ENCODE data around the gene ZNF444.

The ZNF444 gene

GRCh38 chr19:56123266-56123891 lies 17.7 kb upstream of the ZNF444 start:
- DNase-seq: no peak

GRCh38 chr19:56124578-56124977 lies 16.5 kb upstream of the ZNF444 start:
- DNase-seq: no peak

GRCh38 chr19:56125806-56126590 lies 15.1 kb upstream of the ZNF444 start:
- no peak for DNase-seq

- DNase-seq: no peak
These were observed 13.9 kb upstream of the ZNF444 start for GRCh38 chr19:56126983-56127780.

DNA sequence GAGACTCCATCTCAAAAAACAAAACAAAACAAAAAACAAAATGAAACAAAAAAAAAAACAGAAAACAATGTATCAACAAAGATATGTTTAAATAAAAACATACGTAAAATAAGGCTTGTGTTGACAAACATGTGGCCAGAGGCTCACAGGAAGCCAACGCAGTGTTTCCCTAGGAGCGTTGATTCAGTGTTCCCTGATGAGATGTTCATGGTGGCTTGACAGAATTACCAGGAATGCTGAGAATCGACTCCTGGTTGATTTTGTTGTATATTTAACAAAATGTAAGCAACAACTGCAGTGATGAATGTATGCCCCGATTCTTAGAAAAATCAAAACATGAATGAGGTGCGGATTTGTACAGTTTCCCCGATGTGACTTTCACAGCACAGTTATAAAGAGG lies 11.1 kb upstream of the ZNF444 start:
- DNase-seq: no peak

- DNase-seq: no peak
These were observed 9.4 kb upstream of the ZNF444 start for GRCh38 chr19:56131651-56132050.

DNA sequence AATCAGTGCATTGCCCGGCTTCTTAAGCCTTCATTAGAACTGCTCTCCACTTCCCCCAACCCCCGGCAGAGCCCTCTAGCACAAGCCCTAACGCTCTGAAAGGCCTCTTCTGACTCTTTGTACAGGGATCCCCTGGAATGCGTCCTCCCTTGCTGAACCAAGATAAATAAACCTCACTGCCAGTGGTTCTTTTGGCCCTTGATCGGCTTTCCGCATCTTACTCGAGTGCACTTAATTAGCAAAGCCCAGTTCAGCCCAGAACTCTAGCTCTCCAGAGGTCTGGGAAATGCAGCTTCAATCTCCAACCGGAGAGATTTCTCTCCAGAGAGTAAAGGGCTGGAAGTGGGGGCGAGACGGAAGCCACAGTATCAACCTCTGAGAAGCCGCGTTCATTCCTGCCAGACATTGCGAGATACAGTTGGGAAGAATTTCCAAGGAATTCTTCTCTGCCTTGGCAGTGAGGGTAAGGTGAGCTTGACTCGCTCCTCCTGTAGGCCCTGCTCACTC lies 8.7 kb upstream of the ZNF444 start:
- DNase-seq: no peak

- no peak for DNase-seq
These were observed 7.0 kb upstream of the ZNF444 start for GRCh38 chr19:56133858-56134653.

- no peak for DNase-seq
These were observed 6.5 kb upstream of the ZNF444 start for GRCh38 chr19:56134654-56134921.

- no peak for DNase-seq
These were observed 4.7 kb upstream of the ZNF444 start for GRCh38 chr19:56136362-56136761.

DNA sequence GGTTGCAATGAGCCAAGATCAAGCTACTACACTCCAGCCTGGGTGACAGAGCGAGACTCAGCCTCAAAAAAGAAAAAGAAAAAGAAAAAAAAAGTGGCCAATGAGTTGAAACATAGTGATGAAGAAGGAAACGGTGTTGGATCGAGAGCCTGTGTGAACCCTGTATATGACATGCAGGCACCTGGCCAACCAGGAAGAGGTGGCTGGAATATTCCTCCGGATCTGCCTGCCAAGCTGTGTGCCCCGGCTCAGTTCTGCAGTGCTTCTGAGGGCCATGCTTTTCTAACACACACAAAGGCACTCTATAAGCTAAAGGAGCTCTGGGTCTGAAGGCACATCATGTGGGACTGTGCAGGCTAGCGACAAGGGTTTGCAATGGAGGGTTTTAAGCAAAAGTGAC lies 3.7 kb upstream of the ZNF444 start:
- no peak for DNase-seq

GRCh38 chr19:56138069-56138468 lies 3.0 kb upstream of the ZNF444 start:
- no peak for DNase-seq

DNA sequence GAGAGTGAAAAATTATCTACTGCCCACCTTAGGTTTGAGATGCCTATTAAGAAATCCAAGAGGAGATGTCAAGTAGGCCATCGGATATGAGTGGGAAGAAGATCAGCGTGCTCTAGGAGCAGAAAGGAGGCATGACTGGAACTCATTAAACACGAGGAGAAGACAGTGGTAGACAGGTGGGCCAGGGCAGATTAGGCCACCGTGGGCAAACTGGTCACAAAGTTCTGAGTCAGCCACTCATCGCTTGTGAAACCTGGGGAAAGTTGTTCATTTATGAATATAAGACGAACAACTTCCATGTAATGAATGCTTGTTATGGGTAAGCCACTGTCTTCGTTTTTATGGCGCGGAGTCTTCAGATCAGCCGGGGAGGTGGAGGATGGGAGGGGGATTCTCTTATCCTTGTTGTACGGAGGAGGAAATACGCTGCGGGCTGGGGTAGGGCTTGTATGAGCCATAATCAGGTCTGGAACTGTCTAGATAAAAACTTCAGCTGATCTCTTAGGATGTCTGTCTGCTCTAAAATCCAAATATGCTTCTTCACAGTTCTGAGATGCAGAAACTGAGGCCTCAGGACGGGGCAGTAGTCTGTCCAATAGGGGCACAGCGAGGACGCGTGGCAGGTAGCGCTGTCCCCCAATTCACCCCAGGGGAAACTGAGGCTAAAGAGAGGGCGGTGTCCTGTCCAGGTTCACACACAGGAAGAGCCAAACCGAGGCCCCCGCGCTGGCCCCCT lies 1.1 kb upstream of the ZNF444 start:
- DNase-seq: no peak

DNA sequence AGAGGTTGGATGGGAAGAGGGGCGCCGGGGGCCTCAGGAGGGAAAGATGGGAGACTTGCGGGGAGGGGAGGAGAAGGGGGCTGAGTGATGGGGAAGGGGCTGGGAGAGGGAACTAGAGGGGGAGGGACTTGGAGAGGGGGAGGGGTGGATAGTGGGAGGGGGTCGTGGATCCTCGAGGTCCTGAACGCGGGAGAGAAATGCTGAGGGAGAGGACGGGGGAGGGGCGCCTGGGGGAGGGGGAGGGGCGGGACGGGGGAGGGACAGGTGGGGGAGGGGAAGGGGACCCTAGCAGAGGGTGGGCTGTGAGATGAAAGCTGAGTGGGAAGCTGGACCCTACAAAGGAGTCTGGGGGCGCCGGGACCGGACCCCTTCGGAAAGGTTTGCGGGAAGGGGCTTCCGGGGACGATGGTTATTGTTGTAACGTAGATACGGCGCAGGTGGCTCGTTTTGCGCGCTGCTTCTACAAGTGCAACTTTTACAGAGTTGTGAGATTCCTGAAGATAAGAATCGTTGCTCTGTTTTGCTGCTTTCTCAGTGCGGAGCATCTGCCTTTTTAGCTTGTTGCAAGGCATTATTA lies 418 bp downstream of the ZNF444 start:
- DNase-seq: peak; percentile 12 to 25

DNA sequence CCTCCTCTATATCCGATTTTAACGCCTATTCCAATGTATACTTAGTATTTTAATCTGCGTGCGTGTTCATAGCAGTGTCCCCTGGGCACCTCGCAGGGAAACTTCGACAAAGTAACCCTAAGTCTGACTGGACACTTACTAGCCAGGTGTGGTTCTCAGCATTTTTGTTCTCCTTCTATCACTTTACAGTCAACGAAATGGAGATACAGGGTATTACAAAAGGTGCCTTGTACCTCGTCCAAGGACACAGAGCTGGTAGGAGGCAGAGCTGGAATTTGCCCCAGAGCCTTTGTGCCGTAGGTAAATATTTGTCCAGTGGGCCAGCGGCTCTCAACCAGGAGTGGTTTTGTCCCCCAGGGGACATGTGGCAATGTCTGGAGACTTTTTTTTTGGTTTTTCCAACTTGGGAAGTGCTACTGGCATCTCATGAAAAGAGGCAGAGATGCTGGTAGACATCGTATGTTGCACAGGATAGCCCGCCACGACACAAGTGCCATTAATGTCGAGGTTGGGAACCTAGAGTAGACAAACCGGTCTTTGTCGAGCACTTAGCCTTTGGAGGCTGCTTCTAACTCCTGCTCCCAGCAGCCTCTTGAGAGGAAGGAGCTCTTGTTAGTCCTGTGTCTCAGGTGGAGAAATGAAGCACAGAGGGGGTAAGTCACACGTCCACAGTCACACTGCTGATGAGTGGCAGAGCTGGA lies 1.1 kb downstream of the ZNF444 start:
- DNase-seq: no peak

- no peak for DNase-seq
These were observed 1.9 kb downstream of the ZNF444 start for GRCh38 chr19:56142897-56143434.

DNA sequence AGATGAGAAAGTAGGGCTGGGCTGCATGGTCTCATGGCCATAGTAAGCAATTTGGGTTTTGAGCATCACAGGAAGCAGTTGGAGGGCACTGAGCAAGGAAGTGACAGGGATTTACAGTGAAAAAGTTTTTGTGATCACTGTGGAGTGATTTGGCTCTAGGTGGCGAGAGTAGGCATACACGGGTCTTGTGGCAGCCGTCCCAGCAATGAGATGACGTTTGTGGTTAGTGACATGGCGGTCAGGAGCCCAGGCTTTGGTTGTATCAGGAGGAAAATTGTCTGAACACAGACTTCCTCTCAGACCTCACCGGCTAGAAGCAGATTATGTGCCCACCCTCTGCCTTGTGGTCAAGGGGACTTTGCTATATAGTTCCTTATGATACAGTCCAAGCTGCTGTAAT lies 3.3 kb downstream of the ZNF444 start:
- no peak for DNase-seq

GRCh38 chr19:56144831-56145230 lies 3.7 kb downstream of the ZNF444 start:
- no peak for DNase-seq

DNA sequence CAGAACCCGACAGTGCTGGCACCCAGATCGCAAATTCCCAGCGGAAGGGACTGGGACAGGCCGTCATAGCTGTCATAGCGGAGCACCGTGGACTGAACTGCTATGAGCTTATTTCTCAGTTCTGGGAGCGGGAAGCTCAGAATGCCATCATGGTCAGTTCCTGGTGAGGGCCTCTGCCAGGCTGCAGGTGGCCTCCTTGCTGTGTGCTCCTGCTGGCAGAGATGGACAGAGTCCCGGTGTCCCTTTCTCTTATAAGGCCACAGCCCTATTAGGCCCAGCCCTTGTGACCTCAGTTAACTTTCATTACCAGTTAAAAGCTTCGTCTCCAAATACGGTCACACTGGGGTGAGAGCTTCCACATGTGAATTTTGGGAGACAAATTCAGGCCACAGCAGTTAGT lies 4.6 kb downstream of the ZNF444 start:
- no peak for DNase-seq

DNA sequence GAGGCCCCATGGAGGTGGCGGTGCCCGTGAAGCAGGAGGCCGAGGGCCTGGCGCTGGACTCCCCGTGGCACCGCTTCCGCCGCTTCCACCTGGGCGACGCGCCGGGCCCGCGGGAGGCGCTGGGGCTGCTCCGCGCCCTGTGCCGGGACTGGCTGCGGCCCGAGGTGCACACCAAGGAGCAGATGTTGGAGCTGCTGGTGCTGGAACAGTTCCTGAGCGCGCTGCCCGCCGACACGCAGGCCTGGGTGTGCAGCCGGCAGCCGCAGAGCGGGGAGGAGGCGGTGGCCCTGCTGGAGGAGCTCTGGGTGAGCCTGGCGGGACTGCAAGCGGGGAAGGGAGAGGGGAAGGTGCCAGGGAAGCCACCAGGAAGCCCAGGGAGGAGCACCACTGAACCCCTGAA lies 5.8 kb downstream of the ZNF444 start:
- no peak for DNase-seq

DNA sequence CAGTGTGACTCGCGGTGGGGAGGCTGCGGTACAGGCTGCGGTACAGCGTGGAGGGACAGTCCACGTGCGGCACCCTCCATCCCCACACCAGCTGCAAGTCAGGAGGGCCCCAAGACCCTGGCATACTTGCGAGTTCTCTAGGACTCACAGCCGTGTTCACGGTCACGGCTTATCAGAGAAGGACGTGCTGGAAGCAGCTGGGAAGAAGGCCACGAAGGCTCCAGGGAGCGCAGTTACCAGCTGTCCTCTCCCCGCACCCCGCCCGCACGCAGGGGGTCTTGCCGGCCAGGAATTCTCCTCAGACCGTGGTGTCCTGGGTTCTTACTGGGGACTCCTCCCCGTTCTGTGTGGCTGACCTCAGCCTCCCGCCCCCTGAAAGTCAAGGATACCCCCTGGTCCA lies 6.2 kb downstream of the ZNF444 start:
- no peak for DNase-seq

Measured in stimulated activated CD4-positive, alpha-beta T cell treated with anti-CD3 and anti-CD28 coated beads, Interleukin-4, amount 100 ng/mL, for 4 hours (primary cell).